ENCODE measurements around the gene RBM10.
"Not testable (repeated sequence)": the region's sequence is repeated elsewhere in the genome, so short reads cannot be mapped to it uniquely, and the experiment has no call there.

Gene RBM10

GRCh38 chrX:47144626-47145394 lies at the start of gene RBM10, which contains the start of gene NDUFB11:
Gene RBM10, plus strand, starts transcription at chrX:47145221. Its CDS starts 2,261 bp downstream, at chrX:47147482.
Gene NDUFB11, minus strand, starts transcription at chrX:47144702. Its CDS starts 23 bp downstream, at chrX:47144679.
- peak within 1 kb of the TSS; percentile 69 for H3K4me3 ChIP-seq (ENCODE audit: low read length)
- H3K9me3 ChIP-seq (ENCODE audit: control insufficient read depth, low read depth, low read length) = peaks cover 3% of the 10 kb centered on the region
- peak within 1 kb of the TSS; percentile 86 for H3K27ac ChIP-seq (ENCODE audit: low read length)
- peaks cover 6% of the 10 kb centered on the region for H3K36me3 ChIP-seq (ENCODE audit: control insufficient read depth, low read depth, low read length)
- no peaks in the 10 kb centered on the region for H3K27me3 ChIP-seq (ENCODE audit: control insufficient read depth, insufficient read depth, low read length)
- no peaks in the 10 kb centered on the region for H3K4me1 ChIP-seq (ENCODE audit: control insufficient read depth, low read depth, low read length)
- H3K9ac ChIP-seq (ENCODE audit: low read length) = peak within 1 kb of the TSS; percentile 84

GRCh38 chrX:47097018-47097417 lies 48.0 kb upstream of the RBM10 start:
- no peak overlapping the region for H3K4me3 ChIP-seq (ENCODE audit: low read length)
- H3K9ac ChIP-seq (ENCODE audit: low read length) = no peak overlapping the region
- H3K4me1 ChIP-seq (ENCODE audit: control insufficient read depth, low read depth, low read length) = peaks cover 5% of the 10 kb centered on the region
- no peaks in the 10 kb centered on the region for H3K36me3 ChIP-seq (ENCODE audit: control insufficient read depth, low read depth, low read length)
- no peaks in the 10 kb centered on the region for H3K27me3 ChIP-seq (ENCODE audit: control insufficient read depth, insufficient read depth, low read length)
- no peak overlapping the region for H3K27ac ChIP-seq (ENCODE audit: low read length)
- H3K9me3 ChIP-seq (ENCODE audit: control insufficient read depth, low read depth, low read length) = peaks cover 6% of the 10 kb centered on the region

GRCh38 chrX:47098338-47099094 lies 46.5 kb upstream of the RBM10 start:
- H3K36me3 ChIP-seq (ENCODE audit: control insufficient read depth, low read depth, low read length) = no peaks in the 10 kb centered on the region
- H3K9me3 ChIP-seq (ENCODE audit: control insufficient read depth, low read depth, low read length) = peaks cover 6% of the 10 kb centered on the region
- no peaks in the 10 kb centered on the region for H3K27me3 ChIP-seq (ENCODE audit: control insufficient read depth, insufficient read depth, low read length)
- no peak overlapping the region for H3K4me3 ChIP-seq (ENCODE audit: low read length)
- H3K4me1 ChIP-seq (ENCODE audit: control insufficient read depth, low read depth, low read length) = peaks cover 5% of the 10 kb centered on the region
- H3K27ac ChIP-seq (ENCODE audit: low read length) = no peak overlapping the region
- H3K9ac ChIP-seq (ENCODE audit: low read length) = no peak overlapping the region

- no peak overlapping the region for H3K27ac ChIP-seq (ENCODE audit: low read length)
- no peaks in the 10 kb centered on the region for H3K27me3 ChIP-seq (ENCODE audit: control insufficient read depth, insufficient read depth, low read length)
- H3K4me1 ChIP-seq (ENCODE audit: control insufficient read depth, low read depth, low read length) = peaks cover 5% of the 10 kb centered on the region
- no peak overlapping the region for H3K4me3 ChIP-seq (ENCODE audit: low read length)
- peaks cover 8% of the 10 kb centered on the region for H3K9me3 ChIP-seq (ENCODE audit: control insufficient read depth, low read depth, low read length)
- H3K9ac ChIP-seq (ENCODE audit: low read length) = no peak overlapping the region
- H3K36me3 ChIP-seq (ENCODE audit: control insufficient read depth, low read depth, low read length) = no peaks in the 10 kb centered on the region
Measured at GRCh38 chrX:47101206-47101605, 43.8 kb upstream of the RBM10 start.

- not testable (repeated sequence) for H3K9me3 ChIP-seq (ENCODE audit: control insufficient read depth, low read depth, low read length); H3K4me1 ChIP-seq (ENCODE audit: control insufficient read depth, low read depth, low read length); H3K36me3 ChIP-seq (ENCODE audit: control insufficient read depth, low read depth, low read length); H3K27me3 ChIP-seq (ENCODE audit: control insufficient read depth, insufficient read depth, low read length); H3K9ac ChIP-seq (ENCODE audit: low read length); H3K27ac ChIP-seq (ENCODE audit: low read length); H3K4me3 ChIP-seq (ENCODE audit: low read length)
Measured at GRCh38 chrX:47110936-47111615, 33.9 kb upstream of the RBM10 start.

- Histone ChIP-seq H3K4me3 (ENCODE audit: low read length) (no peak overlapping the region), H3K27ac (ENCODE audit: low read length) (no peak overlapping the region), H3K9ac (ENCODE audit: low read length) (no peak overlapping the region), H3K4me1 (ENCODE audit: control insufficient read depth, low read depth, low read length) (no peaks in the 10 kb centered on the region), H3K9me3 (ENCODE audit: control insufficient read depth, low read depth, low read length) (peaks cover 5% of the 10 kb centered on the region), H3K36me3 (ENCODE audit: control insufficient read depth, low read depth, low read length) (no peaks in the 10 kb centered on the region), H3K27me3 (ENCODE audit: control insufficient read depth, insufficient read depth, low read length) (no peaks in the 10 kb centered on the region)
Measured at GRCh38 chrX:47112316-47112954, 32.6 kb upstream of the RBM10 start.

- H3K4me3 ChIP-seq (ENCODE audit: low read length); H3K27ac ChIP-seq (ENCODE audit: low read length); H3K36me3 ChIP-seq (ENCODE audit: control insufficient read depth, low read depth, low read length); H3K4me1 ChIP-seq (ENCODE audit: control insufficient read depth, low read depth, low read length); H3K27me3 ChIP-seq (ENCODE audit: control insufficient read depth, insufficient read depth, low read length); H3K9ac ChIP-seq (ENCODE audit: low read length); H3K9me3 ChIP-seq (ENCODE audit: control insufficient read depth, low read depth, low read length): not testable (repeated sequence)
Measured at GRCh38 chrX:47116551-47117110, 28.4 kb upstream of the RBM10 start.

- not testable (repeated sequence) for H3K9me3 ChIP-seq (ENCODE audit: control insufficient read depth, low read depth, low read length); H3K27ac ChIP-seq (ENCODE audit: low read length); H3K4me3 ChIP-seq (ENCODE audit: low read length); H3K9ac ChIP-seq (ENCODE audit: low read length); H3K36me3 ChIP-seq (ENCODE audit: control insufficient read depth, low read depth, low read length); H3K27me3 ChIP-seq (ENCODE audit: control insufficient read depth, insufficient read depth, low read length); H3K4me1 ChIP-seq (ENCODE audit: control insufficient read depth, low read depth, low read length)
Measured at GRCh38 chrX:47124466-47124865, 20.6 kb upstream of the RBM10 start.

- Histone ChIP-seq H3K4me1 (ENCODE audit: control insufficient read depth, low read depth, low read length) (no peaks in the 10 kb centered on the region), H3K9ac (ENCODE audit: low read length) (no peak overlapping the region), H3K9me3 (ENCODE audit: control insufficient read depth, low read depth, low read length) (peaks cover 5% of the 10 kb centered on the region), H3K4me3 (ENCODE audit: low read length) (peak overlapping the region; percentile 85), H3K27ac (ENCODE audit: low read length) (no peak overlapping the region), H3K27me3 (ENCODE audit: control insufficient read depth, insufficient read depth, low read length) (no peaks in the 10 kb centered on the region), H3K36me3 (ENCODE audit: control insufficient read depth, low read depth, low read length) (no peaks in the 10 kb centered on the region)
Measured at GRCh38 chrX:47129157-47129898, 15.7 kb upstream of the RBM10 start.

GRCh38 chrX:47129899-47130358 lies 15.1 kb upstream of the RBM10 start:
- Histone ChIP-seq H3K36me3 (ENCODE audit: control insufficient read depth, low read depth, low read length) (no peaks in the 10 kb centered on the region), H3K9me3 (ENCODE audit: control insufficient read depth, low read depth, low read length) (peaks cover 5% of the 10 kb centered on the region), H3K4me3 (ENCODE audit: low read length) (peak overlapping the region; percentile 85), H3K27me3 (ENCODE audit: control insufficient read depth, insufficient read depth, low read length) (no peaks in the 10 kb centered on the region), H3K27ac (ENCODE audit: low read length) (no peak overlapping the region), H3K4me1 (ENCODE audit: control insufficient read depth, low read depth, low read length) (no peaks in the 10 kb centered on the region), H3K9ac (ENCODE audit: low read length) (no peak overlapping the region)

All from iPS-18a (cell line).